ENCODE results near the gene NINL.

NINL gene

GRCh38 chr20:25464501-25465242 is 120.7 kb downstream of the NINL start:
- TF ChIP-seq TCF12 (IDR thresholded peaks at IDR 0.05; ENCODE audit: low read depth) (no peak), EP300 (IDR thresholded peaks at IDR 0.05; ENCODE audit: borderline replicate concordance) (no peak), MAX (IDR thresholded peaks at IDR 0.05) (no peak), YY1 (IDR thresholded peaks at IDR 0.05; ENCODE audit: low read depth) (no peak), CREB1 (IDR thresholded peaks at IDR 0.05; ENCODE audit: low read depth) (no peak), CEBPB (IDR thresholded peaks at IDR 0.05) (no peak), TAF1 (IDR thresholded peaks at IDR 0.05; ENCODE audit: low read depth) (no peak), FOXM1 (IDR thresholded peaks at IDR 0.05; ENCODE audit: borderline replicate concordance, low read depth) (no peak), NFIC (IDR thresholded peaks at IDR 0.05) (no peak), ZBTB7A (IDR thresholded peaks at IDR 0.05; ENCODE audit: low read depth) (no peak), RAD21 (IDR thresholded peaks at IDR 0.05; ENCODE audit: low read depth) (no peak), EGR1 (IDR thresholded peaks at IDR 0.05) (no peak), TEAD4 (IDR thresholded peaks at IDR 0.05) (no peak)
- TF ChIP-seq, protein P1, sequence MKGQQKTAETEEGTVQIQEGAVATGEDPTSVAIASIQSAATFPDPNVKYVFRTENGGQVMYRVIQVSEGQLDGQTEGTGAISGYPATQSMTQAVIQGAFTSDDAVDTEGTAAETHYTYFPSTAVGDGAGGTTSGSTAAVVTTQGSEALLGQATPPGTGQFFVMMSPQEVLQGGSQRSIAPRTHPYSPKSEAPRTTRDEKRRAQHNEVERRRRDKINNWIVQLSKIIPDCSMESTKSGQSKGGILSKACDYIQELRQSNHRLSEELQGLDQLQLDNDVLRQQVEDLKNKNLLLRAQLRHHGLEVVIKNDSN (IDR thresholded peaks at IDR 0.05): no peak
- TF ChIP-seq, protein P2, sequence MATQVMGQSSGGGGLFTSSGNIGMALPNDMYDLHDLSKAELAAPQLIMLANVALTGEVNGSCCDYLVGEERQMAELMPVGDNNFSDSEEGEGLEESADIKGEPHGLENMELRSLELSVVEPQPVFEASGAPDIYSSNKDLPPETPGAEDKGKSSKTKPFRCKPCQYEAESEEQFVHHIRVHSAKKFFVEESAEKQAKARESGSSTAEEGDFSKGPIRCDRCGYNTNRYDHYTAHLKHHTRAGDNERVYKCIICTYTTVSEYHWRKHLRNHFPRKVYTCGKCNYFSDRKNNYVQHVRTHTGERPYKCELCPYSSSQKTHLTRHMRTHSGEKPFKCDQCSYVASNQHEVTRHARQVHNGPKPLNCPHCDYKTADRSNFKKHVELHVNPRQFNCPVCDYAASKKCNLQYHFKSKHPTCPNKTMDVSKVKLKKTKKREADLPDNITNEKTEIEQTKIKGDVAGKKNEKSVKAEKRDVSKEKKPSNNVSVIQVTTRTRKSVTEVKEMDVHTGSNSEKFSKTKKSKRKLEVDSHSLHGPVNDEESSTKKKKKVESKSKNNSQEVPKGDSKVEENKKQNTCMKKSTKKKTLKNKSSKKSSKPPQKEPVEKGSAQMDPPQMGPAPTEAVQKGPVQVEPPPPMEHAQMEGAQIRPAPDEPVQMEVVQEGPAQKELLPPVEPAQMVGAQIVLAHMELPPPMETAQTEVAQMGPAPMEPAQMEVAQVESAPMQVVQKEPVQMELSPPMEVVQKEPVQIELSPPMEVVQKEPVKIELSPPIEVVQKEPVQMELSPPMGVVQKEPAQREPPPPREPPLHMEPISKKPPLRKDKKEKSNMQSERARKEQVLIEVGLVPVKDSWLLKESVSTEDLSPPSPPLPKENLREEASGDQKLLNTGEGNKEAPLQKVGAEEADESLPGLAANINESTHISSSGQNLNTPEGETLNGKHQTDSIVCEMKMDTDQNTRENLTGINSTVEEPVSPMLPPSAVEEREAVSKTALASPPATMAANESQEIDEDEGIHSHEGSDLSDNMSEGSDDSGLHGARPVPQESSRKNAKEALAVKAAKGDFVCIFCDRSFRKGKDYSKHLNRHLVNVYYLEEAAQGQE (IDR thresholded peaks at IDR 0.05; ENCODE audit: low read depth): no peak

- TF ChIP-seq CREB1 (IDR thresholded peaks at IDR 0.05; ENCODE audit: low read depth) (no peak), YY1 (IDR thresholded peaks at IDR 0.05; ENCODE audit: low read depth) (no peak), TCF12 (IDR thresholded peaks at IDR 0.05; ENCODE audit: low read depth) (no peak), TAF1 (IDR thresholded peaks at IDR 0.05; ENCODE audit: low read depth) (no peak), CEBPB (IDR thresholded peaks at IDR 0.05) (no peak), RAD21 (IDR thresholded peaks at IDR 0.05; ENCODE audit: low read depth) (no peak), NFIC (IDR thresholded peaks at IDR 0.05) (no peak), TEAD4 (IDR thresholded peaks at IDR 0.05) (no peak), EGR1 (IDR thresholded peaks at IDR 0.05) (no peak), MAX (IDR thresholded peaks at IDR 0.05) (no peak), ZBTB7A (IDR thresholded peaks at IDR 0.05; ENCODE audit: low read depth) (no peak), EP300 (IDR thresholded peaks at IDR 0.05; ENCODE audit: borderline replicate concordance) (no peak), FOXM1 (IDR thresholded peaks at IDR 0.05; ENCODE audit: borderline replicate concordance, low read depth) (no peak)
- TF ChIP-seq, protein P1 (IDR thresholded peaks at IDR 0.05): no peak
- TF ChIP-seq, protein P2 (IDR thresholded peaks at IDR 0.05; ENCODE audit: low read depth): no peak
These were observed 123.4 kb downstream of the NINL start for GRCh38 chr20:25461786-25462545.

DNA sequence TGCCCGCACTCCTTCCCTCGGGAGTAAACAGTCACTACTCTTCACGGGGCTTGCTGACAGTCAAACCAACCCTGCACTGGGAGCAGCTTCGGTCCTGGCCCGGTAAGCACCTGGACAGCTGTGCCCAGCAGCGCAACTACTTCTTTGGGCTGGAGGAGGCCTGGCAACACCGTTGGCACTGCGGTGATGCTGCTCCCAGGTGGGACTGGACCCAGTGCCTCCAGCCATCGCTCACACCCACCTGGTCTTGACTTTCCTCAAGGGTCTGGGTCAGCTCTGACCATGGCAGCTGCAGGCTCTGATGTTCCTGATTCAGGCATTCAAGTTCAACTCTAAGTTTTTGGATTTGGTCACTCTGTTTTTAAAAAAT is 124.1 kb downstream of the NINL start:
- TF ChIP-seq, protein P1 (IDR thresholded peaks at IDR 0.05): no peak
- no peak for TF ChIP-seq YY1 (IDR thresholded peaks at IDR 0.05; ENCODE audit: low read depth)
- TF ChIP-seq MAX (IDR thresholded peaks at IDR 0.05): no peak
- TF ChIP-seq TEAD4 (IDR thresholded peaks at IDR 0.05): no peak
- no peak for TF ChIP-seq TAF1 (IDR thresholded peaks at IDR 0.05; ENCODE audit: low read depth)
- no peak for TF ChIP-seq NFIC (IDR thresholded peaks at IDR 0.05)
- no peak for TF ChIP-seq ZBTB7A (IDR thresholded peaks at IDR 0.05; ENCODE audit: low read depth)
- no peak for TF ChIP-seq EGR1 (IDR thresholded peaks at IDR 0.05)
- TF ChIP-seq CREB1 (IDR thresholded peaks at IDR 0.05; ENCODE audit: low read depth): no peak
- no peak for TF ChIP-seq FOXM1 (IDR thresholded peaks at IDR 0.05; ENCODE audit: borderline replicate concordance, low read depth)
- no peak for TF ChIP-seq CEBPB (IDR thresholded peaks at IDR 0.05)

DNA sequence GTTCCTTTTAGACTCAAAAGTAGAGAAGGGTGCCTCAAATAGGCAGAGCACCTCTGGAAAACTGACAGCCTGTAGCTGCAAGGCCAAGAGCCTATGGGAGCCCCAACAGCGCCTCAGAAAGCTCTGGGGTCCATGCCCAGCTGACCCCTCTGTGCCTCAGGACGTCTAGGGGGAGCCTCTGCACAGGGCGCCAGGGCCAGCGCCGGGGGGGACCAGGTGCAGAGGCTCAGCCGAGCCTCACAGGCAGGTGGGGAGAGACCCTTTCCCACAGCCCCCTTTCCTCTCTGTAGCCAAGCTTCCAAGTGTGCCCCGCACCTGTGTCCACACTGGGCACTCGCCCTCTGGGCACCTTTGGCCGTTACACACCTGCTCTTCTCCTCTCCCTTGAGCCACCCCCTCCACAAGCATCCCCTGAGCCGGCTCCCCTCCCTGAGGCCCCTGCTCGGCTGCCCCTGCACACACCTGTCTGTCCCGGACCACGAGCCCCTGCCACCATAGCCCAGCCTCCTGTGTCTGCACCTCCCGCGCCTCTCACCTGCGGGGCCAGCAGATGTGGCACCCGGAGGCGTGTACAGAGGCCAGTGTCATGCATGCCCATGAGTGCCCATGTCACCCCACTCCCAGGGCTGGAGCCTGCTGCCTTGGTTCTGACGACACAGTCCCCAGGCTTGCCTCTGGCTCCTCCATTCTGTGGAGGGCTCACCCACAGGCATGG is 124.6 kb downstream of the NINL start:
- TF ChIP-seq TAF1 (IDR thresholded peaks at IDR 0.05; ENCODE audit: low read depth) (no peak), NFIC (IDR thresholded peaks at IDR 0.05) (no peak), CEBPB (IDR thresholded peaks at IDR 0.05) (no peak), MAX (IDR thresholded peaks at IDR 0.05) (no peak), TEAD4 (IDR thresholded peaks at IDR 0.05) (no peak), TCF12 (IDR thresholded peaks at IDR 0.05; ENCODE audit: low read depth) (no peak), EP300 (IDR thresholded peaks at IDR 0.05; ENCODE audit: borderline replicate concordance) (no peak), YY1 (IDR thresholded peaks at IDR 0.05; ENCODE audit: low read depth) (no peak), RAD21 (IDR thresholded peaks at IDR 0.05; ENCODE audit: low read depth) (no peak), CREB1 (IDR thresholded peaks at IDR 0.05; ENCODE audit: low read depth) (no peak), FOXM1 (IDR thresholded peaks at IDR 0.05; ENCODE audit: borderline replicate concordance, low read depth) (no peak), ZBTB7A (IDR thresholded peaks at IDR 0.05; ENCODE audit: low read depth) (no peak), EGR1 (IDR thresholded peaks at IDR 0.05) (no peak)
- TF ChIP-seq, protein P2 (IDR thresholded peaks at IDR 0.05; ENCODE audit: low read depth): no peak
- TF ChIP-seq, protein P1 (IDR thresholded peaks at IDR 0.05): no peak

Data from Ishikawa (cell line).